NAMALWA (cell line): ENCODE results near the gene HRH2.

Source experiments
- DNase-seq: peaks from one replicate; pipeline ENCODE4 v3.0.0-alpha.2; 2015; ENCODE audit warnings: low spot score

The HRH2 gene

DNA sequence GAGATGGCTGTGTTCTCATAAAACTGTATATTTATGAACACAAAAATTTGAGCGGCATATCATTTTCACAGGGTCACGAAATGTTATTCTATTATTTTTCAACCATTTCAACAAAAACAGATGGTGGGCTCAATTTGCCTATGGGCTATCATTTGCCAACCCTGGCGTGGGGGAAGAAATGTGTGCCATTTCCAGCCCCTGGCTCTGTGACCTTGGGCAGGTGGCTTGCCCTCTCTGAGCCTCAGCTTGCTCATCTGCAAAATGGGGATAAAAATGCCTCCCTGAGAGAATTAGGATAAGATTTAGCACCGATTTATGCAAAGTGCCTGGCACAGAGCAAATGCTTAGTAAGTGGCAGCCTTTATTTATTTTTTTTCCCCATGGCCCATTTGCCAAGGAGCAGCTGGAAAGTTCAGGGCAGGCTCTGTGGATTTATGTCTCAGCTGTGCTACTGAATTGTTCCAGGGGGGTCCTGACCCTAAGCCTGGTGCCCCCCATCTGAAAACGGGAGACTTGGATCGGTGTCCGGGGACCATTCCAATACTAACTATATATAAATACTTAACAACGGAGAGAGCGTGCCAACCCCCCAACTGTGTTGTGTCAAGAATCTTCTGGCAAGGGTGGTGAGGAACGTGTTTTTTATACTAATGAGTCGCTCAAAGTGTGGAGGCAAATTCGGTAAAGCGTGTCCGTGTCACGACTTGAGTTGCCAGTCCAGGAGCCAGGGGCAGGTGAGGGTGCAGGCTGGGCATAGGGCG is 34.5 kb downstream of the HRH2 start:
- DNase-seq = no peak

DNA sequence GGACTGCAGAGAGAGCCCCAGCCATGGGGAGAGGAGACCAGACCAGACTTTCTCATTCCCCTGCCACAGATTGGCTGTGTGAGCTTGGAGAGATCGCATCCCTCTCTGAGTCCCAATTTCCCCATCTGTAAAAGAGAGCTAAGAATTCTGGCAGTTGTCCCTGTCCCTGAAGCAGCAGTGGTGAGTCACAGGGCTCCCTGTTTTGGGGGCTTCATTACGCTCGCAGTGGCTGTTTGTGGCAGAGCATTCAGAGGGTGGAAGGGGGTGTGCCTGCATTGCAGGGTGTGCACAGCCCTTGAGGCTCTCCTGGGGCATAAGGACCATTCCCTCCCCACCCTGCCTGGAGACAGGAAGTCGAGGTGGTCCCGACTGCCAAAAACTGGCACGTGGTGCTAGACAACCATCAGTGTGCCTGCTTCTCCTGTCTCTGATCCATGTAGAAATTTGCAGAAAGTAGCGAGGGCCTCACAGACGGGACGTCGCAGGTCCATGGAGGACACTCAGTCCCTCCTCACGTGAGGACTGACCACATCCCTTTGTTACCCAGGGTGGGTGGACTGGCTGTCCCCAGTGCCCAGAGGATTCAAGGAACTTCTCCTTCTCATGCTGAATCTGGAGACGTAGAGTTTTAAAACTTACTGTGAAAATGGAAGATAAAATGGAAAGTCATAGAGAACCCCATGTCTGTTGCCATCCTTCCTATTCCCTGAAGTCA is 35.3 kb downstream of the HRH2 start:
- DNase-seq = no peak

DNA sequence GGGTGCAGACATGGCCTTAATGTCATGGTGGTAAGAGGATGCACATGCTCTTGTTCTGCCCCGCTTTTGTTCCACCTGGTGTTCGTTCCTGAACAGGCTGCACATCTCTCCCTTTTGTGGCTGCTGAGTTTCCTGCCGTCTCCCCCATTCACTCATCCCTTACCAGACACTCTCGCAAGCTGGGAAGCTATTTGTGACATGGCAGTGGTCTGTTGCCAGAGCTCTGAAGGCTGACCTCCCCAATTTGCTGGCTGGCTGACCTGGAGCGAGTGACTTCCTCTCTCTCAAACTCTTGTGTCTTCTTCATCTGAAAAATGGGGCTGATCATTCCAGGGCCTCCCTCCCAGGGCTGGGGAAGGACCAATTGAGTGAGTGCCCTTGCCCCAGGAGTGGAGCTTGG is 35.9 kb downstream of the HRH2 start:
- no peak for DNase-seq

GRCh38 chr5:175694371-175695160 is 36.7 kb downstream of the HRH2 start:
- DNase-seq = no peak

DNA sequence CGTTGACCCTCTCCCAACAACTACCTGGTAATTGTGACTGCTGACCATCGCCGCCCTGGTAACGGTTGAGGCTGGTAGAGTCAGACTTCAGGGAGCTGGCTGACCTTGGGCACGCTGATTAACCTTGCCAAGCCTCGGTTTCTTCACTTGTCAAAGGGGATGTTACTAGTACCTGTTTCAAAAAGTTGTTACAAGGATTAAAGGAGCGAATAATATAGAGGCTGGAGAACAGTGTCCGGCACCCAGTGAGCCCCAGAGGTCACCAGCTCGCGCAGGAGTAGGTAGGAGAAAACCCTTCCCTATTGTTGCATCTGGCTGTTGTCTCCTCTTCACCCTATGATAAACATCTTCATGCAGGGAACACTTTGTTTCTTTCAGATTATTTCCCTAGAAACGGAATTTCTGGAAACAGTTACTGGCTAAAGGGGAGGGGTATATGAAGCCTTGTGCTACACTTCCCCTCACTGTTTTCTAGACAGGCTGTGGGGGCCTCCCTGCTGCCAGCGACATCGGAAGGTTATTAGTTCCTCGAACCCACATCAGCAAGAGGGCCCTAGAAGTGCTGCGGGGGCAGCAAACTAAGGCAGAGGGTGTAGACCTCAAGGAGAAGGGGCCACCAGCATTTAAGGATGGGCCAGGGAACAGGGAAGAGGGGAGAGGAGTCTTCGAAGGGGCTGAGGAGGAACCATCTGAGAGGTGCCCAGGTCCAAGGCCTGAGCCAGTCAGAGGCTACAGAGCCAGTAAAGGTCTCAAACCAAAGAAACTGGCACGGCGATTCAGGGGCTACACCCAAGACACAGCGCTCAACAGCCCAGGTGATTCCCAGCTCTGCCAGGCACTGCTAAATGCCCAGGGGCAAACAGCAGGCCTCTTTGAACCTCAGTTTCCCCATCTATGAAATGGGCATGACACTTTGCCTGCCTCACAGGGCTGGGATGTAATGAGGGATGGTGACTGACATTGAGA is 37.6 kb downstream of the HRH2 start:
- no peak for DNase-seq

- peak; percentile 67 for DNase-seq
Observed at GRCh38 chr5:175696139-175696854, 38.4 kb downstream of the HRH2 start.

DNA sequence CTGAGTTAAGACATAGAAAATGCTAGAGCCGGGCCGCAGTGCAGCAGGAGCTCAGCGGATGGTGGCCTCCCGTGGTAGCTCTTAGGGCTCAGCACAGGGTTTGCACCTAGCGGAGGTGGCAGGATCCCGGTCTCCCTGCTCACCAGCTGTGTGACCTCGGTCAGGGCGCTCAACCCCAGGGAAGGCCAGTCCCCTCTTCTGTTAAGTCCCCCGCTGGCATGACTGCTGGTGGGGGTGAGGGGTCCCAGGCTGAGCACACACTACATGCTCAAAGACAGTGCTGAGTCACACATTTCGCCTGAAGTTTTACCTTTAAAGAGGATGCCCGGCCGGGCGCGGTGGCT is 39.0 kb downstream of the HRH2 start:
- no peak for DNase-seq

GRCh38 chr5:175697846-175698245 is 40.0 kb downstream of the HRH2 start:
- no peak for DNase-seq

GRCh38 chr5:175698401-175699115 is 40.7 kb downstream of the HRH2 start:
- DNase-seq = no peak

DNA sequence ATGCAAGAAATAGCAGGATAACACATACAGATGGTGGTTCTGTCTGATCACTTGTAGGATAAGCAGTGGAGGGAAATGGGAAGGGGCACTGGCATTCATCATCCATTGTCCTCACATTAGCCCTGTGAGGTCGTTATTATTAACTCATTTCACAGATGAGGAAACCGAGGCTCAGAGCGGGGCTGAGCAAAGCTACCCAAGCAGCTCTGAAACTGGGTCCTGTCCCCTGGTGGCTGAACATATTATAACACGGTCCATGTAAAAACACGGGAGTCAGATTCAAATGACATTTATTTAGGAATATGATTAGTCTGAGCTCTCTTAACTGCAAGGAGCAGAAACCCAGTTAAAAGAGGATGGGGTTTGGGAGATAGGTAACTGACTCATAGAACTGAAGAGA is 43.1 kb downstream of the HRH2 start:
- DNase-seq = peak; percentile 39

- DNase-seq = no peak
Observed at GRCh38 chr5:175701797-175702196, 43.9 kb downstream of the HRH2 start.

GRCh38 chr5:175706499-175706898 is 48.6 kb downstream of the HRH2 start:
- no peak for DNase-seq

GRCh38 chr5:175707751-175708375 is 50.0 kb downstream of the HRH2 start:
- no peak for DNase-seq

- DNase-seq = no peak
Observed at GRCh38 chr5:175709276-175709781, 51.5 kb downstream of the HRH2 start.

DNA sequence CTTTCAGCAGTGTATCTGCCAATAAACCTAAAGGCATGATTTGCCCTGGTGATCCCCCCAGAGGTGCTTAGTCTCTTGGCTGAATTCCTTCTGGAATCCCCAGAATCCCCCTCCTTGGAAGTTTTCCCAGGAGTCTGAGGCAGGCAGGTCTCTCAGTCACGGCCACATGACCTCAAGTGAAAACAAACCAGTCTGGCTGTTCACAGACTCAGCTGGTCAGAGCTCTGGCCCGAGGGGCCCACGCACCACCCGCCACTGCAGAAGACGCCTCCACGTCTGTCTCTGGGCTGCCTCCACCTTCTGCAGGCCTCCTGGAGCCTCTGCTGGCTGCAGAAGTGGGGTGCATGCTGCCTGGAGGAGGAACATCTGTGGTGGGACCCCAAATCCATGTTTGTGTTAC is 52.5 kb downstream of the HRH2 start:
- DNase-seq = no peak

- no peak for DNase-seq
Observed at GRCh38 chr5:175711031-175711430, 53.2 kb downstream of the HRH2 start.

DNA sequence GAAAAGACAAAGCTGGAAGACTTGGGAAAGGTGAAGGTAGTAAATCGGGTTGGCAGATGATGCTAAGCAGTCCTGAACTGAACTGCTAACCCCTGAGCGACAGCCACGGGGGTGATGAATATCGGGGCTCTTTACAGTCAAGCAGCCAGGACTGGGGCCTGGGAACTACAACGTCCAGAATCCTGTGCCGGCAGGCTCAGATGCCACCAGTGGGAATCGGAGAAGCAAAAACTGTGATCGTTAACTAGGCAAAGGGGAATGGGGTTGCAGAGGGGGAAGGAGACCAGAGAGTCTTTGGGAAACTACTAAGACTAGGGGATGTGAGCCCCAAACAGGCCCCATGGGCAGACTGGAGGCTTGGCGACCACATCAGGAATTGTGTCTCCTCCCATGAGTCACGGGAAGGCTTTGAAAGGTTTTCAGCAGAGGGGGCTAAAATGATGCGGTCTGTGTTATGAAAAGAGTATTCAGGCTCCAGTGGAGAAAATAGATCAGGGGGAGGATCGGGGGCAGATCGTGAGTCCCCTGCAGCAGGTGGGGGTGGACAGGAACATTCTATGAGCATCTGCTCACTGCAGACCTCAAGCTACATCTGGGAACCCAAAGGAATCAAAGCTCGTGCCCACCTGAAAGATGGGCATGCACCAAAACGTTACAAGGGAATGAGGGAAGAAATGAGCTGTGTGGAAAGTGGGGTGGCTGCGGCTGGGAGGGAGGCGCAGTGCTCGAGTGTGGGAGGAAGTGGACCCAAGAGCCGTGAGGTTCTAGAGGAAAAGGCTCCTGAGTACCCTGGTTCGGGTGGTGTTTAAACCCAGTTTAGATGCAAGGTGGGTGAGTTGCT is 53.8 kb downstream of the HRH2 start:
- no peak for DNase-seq

DNA sequence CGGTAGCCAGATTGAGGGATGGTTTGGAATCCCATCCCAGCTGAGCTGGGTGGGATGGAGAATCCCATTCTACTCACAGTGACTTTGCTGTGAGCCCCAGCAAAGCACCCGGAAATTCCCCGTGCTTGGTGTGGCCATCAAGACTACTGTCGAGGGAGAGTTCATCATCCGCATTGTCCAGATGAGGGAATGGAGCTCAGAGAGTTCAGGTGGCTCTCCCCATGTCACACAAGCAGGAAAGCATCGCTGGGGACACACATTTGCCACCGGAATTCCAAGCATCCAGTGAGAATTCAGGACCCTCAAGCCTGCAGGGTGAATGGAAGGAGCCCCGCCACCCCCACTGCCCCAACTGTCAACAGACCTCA is 54.4 kb downstream of the HRH2 start:
- no peak for DNase-seq

DNA sequence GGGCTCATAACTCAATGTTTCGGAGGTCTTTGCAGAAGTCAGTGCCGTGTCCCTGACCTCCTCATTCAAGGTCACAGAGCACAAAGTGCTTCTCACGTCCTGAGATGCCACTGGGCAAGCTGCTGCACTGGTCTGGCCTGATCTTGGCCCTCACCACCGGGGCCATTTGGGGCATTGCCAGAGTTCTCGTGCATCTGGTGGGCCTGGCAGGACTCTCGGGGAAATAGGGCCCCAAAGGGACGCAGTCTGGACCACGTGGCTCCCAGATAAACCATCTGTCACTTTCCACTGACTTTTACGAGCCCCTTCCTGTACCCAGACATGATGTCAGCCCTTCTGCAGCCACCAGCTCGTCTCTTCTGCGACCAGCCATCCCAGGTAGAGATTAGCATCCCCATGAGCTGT is 54.8 kb downstream of the HRH2 start:
- no peak for DNase-seq
